ENCODE measurements around the gene PDZRN4.

The PDZRN4 gene

DNA sequence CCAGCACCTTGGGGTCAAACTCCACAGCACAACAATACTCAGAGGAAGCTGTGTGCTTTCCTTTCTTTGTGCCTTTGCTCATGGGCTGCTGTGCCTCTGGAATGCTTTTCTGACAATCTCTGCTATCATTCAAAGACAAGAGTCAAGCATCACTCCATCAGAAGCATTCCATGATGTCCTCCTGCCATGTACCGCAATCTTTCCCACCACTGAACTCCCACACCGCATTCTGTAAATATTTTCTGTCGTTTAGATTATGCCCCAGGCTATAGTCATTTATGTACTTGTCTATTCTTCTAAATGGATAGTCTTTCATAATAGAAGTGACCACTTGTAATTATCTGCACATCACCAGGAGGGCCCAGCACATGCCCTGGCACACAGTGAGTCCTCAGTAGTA, 327.8 kb downstream of the PDZRN4 start:
- DNase-seq (ENCODE audit: low read depth in 1 of 2, low spot score in 1 of 2), result no peak
- no peak overlapping the region for H3K4me3 ChIP-seq (replicated peaks; ENCODE audit: insufficient read depth, low read length)
- no peaks in the 10 kb centered on the region for H3K27me3 ChIP-seq (ENCODE audit: insufficient read depth, poor library complexity, severe bottlenecking)
- H3K27ac ChIP-seq (replicated peaks), result no peak overlapping the region
- no peak for TF ChIP-seq GABPA (IDR thresholded peaks at IDR 0.05; ENCODE audit: low read depth)
- TF ChIP-seq, protein P1, sequence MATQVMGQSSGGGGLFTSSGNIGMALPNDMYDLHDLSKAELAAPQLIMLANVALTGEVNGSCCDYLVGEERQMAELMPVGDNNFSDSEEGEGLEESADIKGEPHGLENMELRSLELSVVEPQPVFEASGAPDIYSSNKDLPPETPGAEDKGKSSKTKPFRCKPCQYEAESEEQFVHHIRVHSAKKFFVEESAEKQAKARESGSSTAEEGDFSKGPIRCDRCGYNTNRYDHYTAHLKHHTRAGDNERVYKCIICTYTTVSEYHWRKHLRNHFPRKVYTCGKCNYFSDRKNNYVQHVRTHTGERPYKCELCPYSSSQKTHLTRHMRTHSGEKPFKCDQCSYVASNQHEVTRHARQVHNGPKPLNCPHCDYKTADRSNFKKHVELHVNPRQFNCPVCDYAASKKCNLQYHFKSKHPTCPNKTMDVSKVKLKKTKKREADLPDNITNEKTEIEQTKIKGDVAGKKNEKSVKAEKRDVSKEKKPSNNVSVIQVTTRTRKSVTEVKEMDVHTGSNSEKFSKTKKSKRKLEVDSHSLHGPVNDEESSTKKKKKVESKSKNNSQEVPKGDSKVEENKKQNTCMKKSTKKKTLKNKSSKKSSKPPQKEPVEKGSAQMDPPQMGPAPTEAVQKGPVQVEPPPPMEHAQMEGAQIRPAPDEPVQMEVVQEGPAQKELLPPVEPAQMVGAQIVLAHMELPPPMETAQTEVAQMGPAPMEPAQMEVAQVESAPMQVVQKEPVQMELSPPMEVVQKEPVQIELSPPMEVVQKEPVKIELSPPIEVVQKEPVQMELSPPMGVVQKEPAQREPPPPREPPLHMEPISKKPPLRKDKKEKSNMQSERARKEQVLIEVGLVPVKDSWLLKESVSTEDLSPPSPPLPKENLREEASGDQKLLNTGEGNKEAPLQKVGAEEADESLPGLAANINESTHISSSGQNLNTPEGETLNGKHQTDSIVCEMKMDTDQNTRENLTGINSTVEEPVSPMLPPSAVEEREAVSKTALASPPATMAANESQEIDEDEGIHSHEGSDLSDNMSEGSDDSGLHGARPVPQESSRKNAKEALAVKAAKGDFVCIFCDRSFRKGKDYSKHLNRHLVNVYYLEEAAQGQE (IDR thresholded peaks at IDR 0.05; ENCODE audit: insufficient replicate concordance, low read depth), result no peak
- no peak for TF ChIP-seq CTCF (IDR thresholded peaks at IDR 0.05; ENCODE audit: insufficient read depth, low read length)
- no peak for TF ChIP-seq SPI1 (IDR thresholded peaks at IDR 0.05; ENCODE audit: borderline replicate concordance, low read depth)
- no peak for TF ChIP-seq POLR2AphosphoS5 (IDR thresholded peaks at IDR 0.05; ENCODE audit: low read depth)

GRCh38 chr12:41520869-41521268, 332.7 kb downstream of the PDZRN4 start:
- no peak overlapping the region for H3K27ac ChIP-seq (replicated peaks)
- no peaks in the 10 kb centered on the region for H3K27me3 ChIP-seq (ENCODE audit: insufficient read depth, poor library complexity, severe bottlenecking)
- no peak overlapping the region for H3K4me3 ChIP-seq (replicated peaks; ENCODE audit: insufficient read depth, low read length)
- no peak for DNase-seq (ENCODE audit: low read depth in 1 of 2, low spot score in 1 of 2)
- TF ChIP-seq POLR2AphosphoS5 (IDR thresholded peaks at IDR 0.05; ENCODE audit: low read depth), result no peak
- no peak for TF ChIP-seq CTCF (IDR thresholded peaks at IDR 0.05; ENCODE audit: insufficient read depth, low read length)
- no peak for TF ChIP-seq SPI1 (IDR thresholded peaks at IDR 0.05; ENCODE audit: borderline replicate concordance, low read depth)
- no peak for TF ChIP-seq GABPA (IDR thresholded peaks at IDR 0.05; ENCODE audit: low read depth)
- TF ChIP-seq, protein P1 (IDR thresholded peaks at IDR 0.05; ENCODE audit: insufficient replicate concordance, low read depth), result no peak

DNA sequence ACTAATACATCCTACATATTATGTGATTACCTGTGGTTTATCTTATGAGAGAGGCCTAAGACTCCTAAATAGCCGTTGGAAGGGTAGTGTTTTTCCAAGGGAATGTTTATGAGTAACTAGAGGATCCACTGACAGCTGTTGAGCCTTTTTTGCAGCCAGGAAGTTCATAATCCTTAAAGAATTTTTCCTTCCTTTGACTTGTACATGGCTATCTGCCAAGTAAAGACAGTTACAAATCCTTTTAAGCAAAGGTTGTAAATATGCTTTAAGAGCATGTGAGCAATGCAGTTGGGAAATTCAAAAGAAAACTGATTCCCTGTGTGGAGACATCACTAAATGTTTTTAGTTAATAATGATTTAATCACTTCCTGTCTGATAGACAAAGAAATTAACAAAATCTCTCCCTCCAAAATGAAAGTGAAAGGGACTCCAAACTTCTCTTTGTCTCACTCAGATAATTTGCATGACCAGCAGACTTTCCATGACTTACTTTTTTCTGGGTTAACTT, 333.8 kb downstream of the PDZRN4 start:
- no peaks in the 10 kb centered on the region for H3K27me3 ChIP-seq (ENCODE audit: insufficient read depth, poor library complexity, severe bottlenecking)
- no peak overlapping the region for H3K4me3 ChIP-seq (replicated peaks; ENCODE audit: insufficient read depth, low read length)
- no peak overlapping the region for H3K27ac ChIP-seq (replicated peaks)
- no peak for TF ChIP-seq CTCF (IDR thresholded peaks at IDR 0.05; ENCODE audit: insufficient read depth, low read length)
- TF ChIP-seq SPI1 (IDR thresholded peaks at IDR 0.05; ENCODE audit: borderline replicate concordance, low read depth), result no peak
- no peak for TF ChIP-seq POLR2AphosphoS5 (IDR thresholded peaks at IDR 0.05; ENCODE audit: low read depth)
- TF ChIP-seq, protein P1 (IDR thresholded peaks at IDR 0.05; ENCODE audit: insufficient replicate concordance, low read depth), result no peak
- no peak for TF ChIP-seq GABPA (IDR thresholded peaks at IDR 0.05; ENCODE audit: low read depth)
- no peak for DNase-seq (ENCODE audit: low read depth in 1 of 2, low spot score in 1 of 2)
